HL-60/S4 treated with retinoic acid at 250 ng/mL for 4 days and 3 days (cell line): ENCODE results near the gene HGFAC.

ENCODE experiments used
- in situ Hi-C: fragments of 300-500 bp; cut with MboI; formaldehyde crosslinking; loops from 2 replicates; pipeline ENCODE4 v1.7.0; 2022; ENCODE audit warnings: low sequenced_read_pairs

The HGFAC gene

DNA sequence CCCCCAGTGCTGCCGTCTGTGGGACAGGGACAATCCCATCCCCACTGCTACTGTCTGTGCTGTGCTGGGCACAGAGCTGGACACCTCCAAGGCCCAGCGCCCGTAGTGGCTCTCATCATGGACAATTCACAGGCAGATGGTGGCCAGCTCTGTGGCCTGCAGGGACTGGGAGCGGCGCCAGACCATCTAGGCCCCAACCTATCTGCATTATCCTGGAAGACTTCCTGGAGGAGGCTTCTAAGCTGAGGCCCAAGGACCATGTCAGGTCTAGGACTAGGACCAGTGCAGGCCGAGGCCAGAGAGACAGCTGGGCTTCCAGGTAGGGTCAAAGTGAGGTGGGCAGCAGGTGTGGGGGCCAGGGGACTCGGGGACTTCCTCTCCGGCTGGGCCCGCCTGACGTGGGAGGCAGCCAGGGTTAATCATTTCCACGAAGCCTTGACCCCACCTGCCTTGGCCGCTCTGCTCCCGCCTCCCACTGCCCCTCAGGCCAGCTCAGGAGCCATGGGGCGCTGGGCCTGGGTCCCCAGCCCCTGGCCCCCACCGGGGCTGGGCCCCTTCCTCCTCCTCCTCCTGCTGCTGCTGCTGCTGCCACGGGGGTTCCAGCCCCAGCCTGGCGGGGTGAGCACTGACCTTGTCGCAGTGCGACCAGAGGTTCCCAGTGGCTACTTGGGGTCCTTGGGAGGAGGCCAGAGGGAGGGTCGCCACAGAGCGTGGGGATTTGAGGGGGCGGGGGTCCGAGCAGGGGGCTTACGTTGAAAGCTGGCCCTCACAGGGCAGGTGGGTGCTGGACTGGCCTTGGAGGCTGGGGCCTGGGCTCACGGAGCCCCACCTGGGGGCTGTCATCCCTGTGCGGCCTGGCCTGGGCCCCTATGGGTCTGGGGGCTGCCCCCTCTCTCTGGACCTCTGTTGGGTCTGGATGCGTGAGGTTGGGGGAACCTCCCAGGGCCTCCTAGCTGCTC is at the start of gene HGFAC:
Gene HGFAC, plus strand, starts transcription at position 468 of the 959 bp plus-strand sequence. Its CDS starts 34 bp downstream, at position 502.
- in situ Hi-C loops, result no loop called here

DNA sequence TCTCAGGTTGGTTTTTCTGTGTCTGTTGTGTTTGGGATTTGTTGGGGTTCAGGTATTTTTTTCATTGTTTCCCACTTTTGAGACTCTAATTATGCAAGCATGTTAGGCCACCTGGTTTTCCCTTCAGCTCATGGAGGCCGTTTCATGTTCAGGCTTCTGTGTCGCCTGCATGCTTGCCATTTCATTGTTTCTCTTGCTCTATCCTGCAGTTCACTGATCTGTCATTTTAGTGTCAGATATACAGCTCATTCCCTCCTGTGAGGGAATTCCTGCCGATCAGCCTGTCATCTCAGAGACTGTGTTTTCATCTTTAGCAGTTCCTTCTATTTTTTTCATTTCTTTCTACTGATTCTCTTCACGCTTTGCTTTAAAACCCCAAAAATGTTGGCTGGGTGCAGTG is 49.4 kb upstream of the HGFAC start:
- in situ Hi-C loops, result no loop called here

DNA sequence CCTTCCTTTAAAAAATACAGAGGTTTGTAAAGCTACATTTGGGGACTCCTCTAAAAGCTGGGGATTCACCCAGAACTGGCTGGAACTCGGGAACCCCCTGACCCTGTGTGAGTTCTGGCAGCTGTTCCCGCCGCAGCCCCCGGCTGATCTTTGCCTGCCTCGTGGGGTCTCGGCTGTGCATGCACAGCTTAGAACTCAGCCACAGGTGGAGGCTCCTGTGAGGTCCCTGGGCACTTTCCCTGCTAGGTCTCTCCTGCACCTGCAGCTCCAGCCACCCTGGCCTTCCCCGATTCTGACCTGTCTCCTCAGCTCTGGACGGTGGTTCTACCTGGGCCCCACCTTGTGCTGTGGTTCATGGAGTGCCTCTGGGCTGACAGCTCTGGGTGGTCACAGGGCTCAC is 48.6 kb upstream of the HGFAC start:
- in situ Hi-C loops, result no loop called here

DNA sequence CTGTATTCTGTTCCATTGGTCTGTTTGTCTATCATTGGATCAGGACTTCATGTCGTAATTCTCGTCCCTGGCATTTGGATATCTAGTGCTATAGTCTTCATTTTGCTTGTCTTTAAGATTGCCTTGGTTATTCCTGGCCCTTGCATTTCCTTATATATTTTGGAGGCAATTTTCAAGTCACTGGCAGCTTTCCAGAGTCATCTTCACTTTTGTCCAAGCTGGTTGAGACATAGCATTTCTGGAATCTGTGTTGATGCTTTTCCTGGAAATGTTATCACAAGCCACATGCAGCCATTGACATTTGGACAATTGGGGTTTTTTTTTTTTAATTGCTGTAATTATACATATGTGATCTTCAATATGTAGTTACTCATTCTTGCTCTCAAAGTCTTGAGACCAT is 45.2 kb upstream of the HGFAC start:
- in situ Hi-C loops, result no loop called here

DNA sequence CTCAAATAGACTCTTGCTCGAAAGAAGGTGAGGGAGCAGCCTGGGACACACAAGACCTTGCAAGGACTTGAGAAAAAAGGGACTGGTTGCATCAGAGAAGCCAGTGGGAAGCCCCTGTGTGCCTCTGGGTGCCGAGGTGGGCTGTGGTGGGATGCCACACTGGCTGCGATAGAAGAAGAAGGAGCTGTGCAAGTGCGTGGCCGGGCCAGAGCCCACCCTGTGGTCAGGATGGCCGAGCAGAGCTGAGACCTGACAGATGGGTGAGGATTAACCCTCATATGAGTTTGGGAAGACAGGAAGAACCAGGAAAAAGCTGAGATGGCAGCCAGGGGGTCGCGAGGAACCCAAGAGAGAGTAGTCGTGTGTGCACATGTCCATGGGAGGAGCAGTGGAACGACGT is 44.6 kb upstream of the HGFAC start:
- in situ Hi-C loops, result no loop called here

DNA sequence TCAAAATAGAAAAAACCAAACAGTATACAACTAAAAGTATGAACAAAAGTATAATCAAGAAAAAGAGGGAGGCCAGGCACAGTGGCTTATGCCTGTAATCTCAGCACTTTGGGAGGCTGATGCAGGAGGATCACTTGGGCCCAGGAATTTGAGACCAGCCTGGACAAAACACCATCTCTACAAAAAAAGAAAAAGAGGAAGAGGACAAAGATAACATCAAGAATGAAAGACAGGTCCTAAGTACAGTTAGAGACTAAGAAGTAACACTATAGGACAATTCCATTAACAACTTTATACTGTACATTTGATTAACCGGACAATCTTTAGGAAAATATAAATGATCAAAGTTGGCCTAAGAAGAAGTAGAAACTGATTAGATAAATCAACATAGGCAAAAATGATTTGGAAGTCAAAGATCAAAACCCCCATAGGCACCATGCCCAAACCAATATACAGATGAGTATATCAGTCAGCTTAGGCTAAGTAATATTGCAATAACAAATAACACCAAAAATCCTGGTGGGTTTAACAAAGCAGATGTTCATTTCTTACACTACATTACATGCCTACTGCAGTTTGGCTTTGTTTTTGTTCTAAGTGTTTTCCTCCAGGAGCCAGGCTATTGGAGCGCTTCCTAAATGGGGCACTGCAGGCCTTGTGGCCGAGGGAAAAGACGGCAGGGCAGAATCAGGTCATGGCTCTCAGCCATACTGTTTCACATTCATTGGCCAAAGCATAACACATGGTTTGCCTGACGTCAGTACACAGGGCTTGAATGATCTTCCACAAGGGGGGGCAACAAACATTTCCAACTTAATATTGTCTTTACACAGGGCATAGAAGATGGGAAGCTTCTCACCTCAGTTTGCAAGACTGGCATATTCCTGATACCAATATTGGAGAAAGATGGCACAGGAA is 42.2 kb upstream of the HGFAC start:
- in situ Hi-C loops, result no loop called here

DNA sequence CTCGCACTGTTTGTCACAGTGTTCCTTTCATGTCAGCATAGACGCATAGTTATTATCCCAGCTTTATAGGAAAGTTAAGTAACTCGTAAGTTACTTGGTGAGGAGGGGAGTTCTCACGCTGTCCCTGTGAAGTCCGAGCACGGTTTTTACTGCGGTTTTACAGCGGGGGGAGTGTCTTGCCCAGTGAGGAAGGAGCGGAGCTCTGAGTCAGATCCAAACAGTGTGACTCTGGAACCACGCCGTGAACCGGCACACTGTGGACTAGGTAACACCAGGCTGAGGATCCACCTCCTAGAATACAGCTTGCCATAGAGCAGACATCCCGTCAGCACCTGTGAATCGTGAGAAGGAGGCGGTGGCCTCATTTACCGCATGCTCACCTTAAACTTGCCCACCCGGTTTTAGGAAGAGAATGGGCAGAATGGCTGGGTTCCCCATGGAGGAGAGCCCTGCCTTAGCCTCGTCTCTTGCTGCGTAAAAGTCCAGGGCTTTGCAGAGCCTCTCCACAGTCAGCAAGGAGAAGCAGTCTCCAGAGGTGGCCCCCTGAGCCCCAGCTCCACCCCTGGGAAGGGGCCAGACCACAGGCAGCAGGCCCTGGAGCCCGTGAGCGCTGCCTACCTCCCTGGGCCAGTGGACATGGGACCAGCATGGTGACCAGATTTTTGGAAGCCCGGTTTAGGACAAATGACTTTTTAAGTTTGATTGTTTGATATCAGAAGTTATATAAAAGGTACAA is 40.2 kb upstream of the HGFAC start:
- in situ Hi-C loops, result no loop called here

DNA sequence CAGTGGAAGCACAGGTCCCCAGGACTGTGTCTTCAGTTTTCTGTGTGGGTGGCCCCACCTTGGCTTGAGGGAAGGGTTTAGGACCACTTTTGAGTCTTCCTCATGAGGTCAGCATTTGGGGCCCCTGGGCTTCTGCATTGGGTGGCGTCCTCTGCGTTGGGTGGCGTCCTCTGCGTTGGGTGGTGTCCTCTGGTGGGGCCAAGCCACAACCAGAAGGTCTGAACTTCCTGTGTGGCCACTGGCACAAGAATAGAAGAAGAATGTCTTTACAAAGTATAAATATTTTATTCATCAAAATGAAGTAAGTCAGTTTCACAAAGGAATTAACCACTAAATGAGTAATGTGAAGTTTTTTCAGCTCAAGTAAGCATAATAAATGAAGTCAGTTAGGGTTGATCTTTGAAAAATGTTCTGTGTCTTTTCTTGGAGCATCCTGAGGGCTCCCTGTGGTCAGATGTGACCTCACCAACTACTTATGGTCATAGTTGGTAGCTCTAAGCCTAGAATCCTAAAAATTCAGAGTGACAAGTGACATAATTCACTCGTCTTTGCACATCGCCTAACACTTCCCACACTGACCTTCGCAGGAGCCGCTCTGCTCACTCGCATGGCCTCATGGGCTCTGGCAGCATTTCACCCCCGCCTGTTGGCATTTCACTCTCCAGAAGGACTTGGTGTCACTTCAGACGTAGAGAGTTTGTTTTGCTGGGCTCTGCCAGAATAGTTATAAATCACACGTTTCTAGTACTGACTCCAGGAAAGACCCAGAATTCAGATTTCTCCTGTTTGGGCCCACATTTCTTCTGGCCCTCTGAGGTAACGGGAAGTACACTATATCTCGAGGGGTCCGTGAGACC is 39.0 kb upstream of the HGFAC start:
- in situ Hi-C loops, result no loop called here

DNA sequence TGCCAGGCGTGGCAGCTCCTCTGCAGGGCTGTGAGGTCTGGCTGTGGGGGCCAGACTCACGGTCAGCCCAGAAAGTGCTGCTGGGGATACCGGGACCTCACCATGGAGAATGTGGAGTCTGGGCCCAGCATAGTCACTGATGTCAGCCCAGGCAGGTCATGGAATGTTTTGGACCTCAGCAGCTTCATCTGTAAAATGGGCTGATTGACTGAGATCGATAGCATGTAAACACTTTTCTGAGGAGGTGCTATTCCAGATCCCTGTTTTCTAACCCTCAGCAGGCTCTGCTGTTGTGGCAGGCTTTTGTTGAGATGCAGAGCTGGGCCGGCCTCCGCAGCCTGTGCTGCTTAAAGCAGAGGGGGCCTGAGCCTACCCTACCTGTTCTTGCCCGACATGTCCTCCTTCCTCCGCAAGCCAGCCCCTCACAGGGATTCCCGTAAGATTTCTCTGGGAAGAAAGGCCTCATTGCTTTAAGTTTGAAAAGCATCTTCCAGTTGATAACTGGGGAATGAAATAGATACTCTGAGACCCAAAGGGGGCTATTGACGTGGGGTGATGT is 38.3 kb upstream of the HGFAC start:
- in situ Hi-C loops, result no loop called here

DNA sequence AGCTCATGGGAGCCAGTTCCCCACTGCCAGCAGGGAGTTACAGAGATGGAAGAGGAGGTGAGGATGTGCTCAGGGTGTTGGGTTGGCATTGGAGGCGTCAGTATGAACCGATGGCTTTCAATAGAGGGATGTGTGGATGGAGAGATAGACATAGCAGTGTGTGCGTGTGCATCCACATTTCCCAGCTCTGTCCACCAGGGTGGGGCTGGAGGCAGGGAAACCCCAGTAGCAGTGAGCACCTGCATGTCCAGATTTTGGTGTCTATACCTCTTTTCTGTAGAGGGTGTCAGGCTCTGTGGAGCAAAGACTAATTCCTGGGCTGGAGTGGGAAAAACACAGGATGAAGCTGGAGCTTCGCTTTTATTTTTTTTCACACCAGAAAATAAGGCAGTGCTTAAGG is 37.2 kb upstream of the HGFAC start:
- in situ Hi-C loops, result no loop called here

DNA sequence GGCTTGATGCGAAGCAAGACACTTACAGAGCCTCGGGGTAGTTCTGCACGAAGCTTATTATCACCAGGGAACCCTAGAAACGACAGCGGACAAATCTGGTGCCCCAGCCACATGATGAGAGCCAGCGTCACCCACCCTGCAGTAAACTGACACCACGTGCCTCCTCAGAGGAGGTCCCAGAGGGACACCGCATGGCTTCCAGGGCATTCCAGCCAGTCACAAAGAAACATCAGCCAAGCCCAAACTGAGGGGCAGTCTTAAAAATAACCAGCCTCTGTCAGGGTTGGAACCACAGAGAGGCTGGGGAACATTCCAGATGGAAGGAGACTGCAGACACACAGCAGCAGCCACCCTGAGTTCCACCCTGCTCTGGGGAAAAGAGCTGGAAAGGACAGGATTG is 36.6 kb upstream of the HGFAC start:
- in situ Hi-C loops, result no loop called here

DNA sequence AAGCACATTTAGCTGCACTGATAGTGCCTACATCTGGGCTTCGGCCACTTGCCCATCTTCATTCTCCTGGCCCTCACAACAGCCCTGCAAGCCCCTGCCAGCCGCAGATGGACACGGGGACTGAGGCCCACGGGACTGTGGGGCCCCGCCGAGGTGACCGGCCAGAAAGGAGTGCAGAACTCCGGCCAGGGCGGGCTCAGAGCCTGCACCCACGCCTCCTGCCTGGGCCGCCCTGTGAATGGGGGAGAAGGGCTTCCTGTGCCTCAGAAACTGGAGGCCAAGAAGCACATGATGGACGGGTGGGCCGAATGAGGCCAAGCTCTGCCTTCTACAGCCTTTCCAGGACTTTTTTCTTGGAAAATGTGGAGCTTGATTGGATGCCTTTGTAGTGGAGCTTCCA is 35.7 kb upstream of the HGFAC start:
- in situ Hi-C loops, result no loop called here

DNA sequence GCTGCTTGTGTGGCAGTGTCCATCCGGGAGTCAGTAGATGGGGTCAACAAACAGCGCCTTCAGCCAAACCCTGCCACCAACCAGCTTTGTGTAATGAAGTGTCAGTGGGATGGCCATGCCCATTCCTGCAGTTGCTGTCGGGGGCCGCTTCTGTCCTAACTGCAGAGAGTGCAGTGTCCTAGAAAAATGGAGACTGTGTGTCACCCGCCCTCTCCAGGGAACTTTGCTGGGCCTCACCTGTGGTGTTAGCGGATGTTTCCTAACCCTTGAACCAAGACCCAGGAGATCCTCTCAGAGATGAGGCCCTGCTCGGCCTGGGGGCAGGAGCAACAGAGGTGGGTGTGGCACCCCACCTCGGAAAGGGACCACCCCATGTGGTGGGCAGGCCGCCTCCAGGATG is 35.3 kb upstream of the HGFAC start:
- in situ Hi-C loops, result no loop called here

DNA sequence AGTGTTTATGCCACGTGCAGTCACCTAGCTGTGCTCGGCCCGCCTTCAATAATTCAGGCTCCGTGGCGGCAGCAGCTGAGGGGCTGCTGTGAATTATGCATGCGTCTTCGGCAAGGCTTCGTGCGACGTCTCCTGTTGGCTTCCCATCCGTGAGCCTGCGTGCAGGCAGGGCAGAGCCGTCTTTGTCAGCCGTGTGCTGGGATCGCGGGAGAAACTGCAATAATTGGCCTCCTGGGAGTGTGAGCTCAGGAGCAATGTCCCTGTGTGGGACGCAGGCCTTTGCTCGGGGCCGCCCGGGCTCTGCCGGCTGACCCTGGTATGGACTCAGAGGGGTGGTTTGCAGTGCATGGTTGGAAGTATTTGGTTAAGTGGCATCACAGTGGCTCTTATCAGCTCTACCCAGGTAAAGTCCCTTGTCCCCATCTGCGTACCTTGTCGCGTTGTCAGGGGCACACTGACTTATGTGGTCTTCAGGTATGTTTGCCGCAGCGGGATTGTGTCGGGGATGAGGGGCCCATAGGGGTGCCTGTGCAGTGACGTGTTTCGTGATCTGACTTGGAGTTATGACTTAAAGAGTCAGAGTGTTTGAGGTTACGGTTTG is 34.5 kb upstream of the HGFAC start:
- in situ Hi-C loops, result no loop called here

DNA sequence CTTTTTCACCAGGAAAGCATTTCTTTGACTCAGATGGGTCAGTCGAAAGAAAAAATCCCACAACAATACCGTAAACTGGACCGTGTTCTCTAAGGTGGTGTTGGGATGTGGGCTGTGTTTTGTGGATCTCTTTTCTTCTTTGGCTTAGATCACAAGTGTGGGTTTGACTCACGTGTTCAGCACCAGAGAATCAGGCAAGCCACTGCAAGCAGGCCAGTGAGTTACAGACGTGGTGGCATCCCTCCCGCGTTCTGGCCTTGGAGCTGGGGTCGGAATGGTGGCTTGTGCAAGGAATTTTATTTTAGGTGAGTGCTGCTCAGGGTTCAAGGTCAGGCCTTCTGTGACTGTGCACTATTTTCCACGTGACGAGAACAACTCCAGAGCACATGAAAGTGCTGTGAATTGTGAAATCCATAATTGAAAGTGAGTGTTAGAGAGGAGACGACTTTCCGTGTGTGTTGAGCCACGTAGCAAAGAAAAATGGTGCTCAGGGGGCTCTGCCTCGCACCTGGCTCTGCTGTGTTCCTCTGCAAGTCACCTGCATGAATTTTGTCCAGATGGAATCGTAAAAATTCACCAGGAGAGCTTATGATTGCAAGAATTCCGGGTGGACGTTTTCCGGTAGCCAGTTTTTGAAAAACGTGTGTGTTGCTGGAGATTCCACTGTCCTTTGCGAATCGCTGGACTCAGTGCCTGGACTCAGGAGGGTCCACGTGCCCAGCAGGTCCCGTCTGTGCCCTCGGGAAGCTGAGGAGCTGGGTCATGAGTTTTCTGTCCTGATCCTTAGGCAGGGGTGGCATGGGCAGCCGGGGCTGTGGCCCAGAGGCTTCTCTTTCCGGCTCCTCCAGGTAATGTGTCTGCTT is 33.6 kb upstream of the HGFAC start:
- in situ Hi-C loops, result no loop called here

DNA sequence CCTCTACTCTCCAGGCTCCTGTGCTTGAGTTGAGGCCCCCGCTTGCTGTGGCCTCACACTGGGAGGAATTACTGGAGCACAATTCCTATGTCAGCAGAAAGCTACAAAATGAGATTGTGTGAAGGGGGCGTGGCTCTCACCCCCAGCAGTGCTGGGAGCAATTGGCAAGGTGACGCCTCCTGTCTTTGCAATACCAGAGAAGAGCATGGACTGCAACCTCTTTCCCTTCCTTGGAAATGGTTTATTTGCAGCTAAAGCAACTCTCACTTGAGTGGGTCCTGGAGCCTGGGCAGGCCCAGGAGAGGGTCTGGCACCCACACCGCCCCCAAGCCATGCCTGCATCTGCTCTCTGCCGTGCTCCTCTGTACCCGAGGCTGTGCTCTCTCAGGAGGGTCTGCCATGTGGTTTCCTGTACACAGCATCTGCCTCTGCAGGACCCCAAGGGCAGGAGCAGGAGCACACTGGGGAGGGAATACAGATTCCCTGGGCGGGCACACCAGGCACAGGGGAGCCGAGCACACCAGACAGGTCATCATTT is 32.9 kb upstream of the HGFAC start:
- in situ Hi-C loops, result no loop called here

DNA sequence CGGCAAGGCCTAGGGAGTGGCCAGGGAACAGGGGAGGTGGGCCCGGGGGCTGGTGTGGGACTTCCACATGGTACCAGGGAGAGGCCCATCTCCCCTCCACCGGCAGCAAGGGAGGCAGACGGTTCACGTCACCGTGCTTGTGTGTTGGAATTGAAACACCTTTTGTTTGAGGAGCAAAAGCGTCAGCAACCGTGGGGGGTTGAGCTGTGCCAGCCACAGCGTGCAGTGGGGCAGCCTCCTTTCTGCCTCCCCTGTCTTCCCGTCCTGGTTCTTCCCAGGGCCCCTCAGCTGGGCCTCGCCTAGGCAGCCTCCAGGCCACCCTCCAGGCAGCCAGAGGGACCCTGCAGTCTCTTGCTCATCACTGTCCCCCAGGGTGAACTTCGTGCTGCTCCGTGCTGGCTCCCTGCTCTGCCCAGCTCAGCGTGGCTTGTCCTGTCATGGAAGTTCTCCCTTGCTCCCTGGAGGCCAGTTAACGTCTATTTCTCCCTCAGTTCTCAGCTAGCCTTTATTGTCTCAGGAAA is 32.1 kb upstream of the HGFAC start:
- in situ Hi-C loops, result no loop called here
